ENCODE results near the gene PIK3CD.

- TF ChIP-seq EZH2 (IDR thresholded peaks at IDR 0.05; ENCODE audit: low read depth, unreplicated experiment) (no peak), CTCF (conservative IDR thresholded peaks at IDR 0.05; ENCODE audit: low read depth in 2 of 2) (no peak), POLR2AphosphoS5 (IDR thresholded peaks at IDR 0.05; ENCODE audit: low read depth) (no peak), JUNB (IDR thresholded peaks at IDR 0.05; ENCODE audit: unreplicated experiment) (no peak), ZNF114 (CRISPR knock-in tag; IDR thresholded peaks at IDR 0.05) (no peak), STAT1 (IDR thresholded peaks at IDR 0.05; ENCODE audit: unreplicated experiment) (no peak), REST (IDR thresholded peaks at IDR 0.05; ENCODE audit: unreplicated experiment) (no peak), CREB1 (CRISPR knock-in tag; IDR thresholded peaks at IDR 0.05; ENCODE audit: low read depth) (no peak), EZH2phosphoT487 (IDR thresholded peaks at IDR 0.05; ENCODE audit: unreplicated experiment) (no peak)
- TF ChIP-seq, protein P1, sequence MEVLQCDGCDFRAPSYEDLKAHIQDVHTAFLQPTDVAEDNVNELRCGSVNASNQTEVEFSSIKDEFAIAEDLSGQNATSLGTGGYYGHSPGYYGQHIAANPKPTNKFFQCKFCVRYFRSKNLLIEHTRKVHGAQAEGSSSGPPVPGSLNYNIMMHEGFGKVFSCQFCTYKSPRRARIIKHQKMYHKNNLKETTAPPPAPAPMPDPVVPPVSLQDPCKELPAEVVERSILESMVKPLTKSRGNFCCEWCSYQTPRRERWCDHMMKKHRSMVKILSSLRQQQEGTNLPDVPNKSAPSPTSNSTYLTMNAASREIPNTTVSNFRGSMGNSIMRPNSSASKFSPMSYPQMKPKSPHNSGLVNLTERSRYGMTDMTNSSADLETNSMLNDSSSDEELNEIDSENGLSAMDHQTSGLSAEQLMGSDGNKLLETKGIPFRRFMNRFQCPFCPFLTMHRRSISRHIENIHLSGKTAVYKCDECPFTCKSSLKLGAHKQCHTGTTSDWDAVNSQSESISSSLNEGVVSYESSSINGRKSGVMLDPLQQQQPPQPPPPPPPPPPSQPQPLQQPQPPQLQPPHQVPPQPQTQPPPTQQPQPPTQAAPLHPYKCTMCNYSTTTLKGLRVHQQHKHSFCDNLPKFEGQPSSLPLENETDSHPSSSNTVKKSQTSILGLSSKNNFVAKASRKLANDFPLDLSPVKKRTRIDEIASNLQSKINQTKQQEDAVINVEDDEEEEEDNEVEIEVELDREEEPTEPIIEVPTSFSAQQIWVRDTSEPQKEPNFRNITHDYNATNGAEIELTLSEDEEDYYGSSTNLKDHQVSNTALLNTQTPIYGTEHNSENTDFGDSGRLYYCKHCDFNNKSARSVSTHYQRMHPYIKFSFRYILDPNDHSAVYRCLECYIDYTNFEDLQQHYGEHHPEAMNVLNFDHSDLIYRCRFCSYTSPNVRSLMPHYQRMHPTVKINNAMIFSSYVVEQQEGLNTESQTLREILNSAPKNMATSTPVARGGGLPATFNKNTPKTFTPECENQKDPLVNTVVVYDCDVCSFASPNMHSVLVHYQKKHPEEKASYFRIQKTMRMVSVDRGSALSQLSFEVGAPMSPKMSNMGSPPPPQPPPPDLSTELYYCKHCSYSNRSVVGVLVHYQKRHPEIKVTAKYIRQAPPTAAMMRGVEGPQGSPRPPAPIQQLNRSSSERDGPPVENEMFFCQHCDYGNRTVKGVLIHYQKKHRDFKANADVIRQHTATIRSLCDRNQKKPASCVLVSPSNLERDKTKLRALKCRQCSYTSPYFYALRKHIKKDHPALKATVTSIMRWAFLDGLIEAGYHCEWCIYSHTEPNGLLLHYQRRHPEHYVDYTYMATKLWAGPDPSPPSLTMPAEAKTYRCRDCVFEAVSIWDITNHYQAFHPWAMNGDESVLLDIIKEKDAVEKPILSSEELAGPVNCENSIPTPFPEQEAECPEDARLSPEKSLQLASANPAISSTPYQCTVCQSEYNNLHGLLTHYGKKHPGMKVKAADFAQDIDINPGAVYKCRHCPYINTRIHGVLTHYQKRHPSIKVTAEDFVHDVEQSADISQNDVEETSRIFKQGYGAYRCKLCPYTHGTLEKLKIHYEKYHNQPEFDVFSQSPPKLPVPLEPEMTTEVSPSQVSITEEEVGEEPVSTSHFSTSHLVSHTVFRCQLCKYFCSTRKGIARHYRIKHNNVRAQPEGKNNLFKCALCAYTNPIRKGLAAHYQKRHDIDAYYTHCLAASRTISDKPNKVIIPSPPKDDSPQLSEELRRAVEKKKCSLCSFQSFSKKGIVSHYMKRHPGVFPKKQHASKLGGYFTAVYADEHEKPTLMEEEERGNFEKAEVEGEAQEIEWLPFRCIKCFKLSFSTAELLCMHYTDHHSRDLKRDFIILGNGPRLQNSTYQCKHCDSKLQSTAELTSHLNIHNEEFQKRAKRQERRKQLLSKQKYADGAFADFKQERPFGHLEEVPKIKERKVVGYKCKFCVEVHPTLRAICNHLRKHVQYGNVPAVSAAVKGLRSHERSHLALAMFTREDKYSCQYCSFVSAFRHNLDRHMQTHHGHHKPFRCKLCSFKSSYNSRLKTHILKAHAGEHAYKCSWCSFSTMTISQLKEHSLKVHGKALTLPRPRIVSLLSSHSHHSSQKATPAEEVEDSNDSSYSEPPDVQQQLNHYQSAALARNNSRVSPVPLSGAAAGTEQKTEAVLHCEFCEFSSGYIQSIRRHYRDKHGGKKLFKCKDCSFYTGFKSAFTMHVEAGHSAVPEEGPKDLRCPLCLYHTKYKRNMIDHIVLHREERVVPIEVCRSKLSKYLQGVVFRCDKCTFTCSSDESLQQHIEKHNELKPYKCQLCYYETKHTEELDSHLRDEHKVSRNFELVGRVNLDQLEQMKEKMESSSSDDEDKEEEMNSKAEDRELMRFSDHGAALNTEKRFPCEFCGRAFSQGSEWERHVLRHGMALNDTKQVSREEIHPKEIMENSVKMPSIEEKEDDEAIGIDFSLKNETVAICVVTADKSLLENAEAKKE (CRISPR knock-in tag; IDR thresholded peaks at IDR 0.05) = no peak
- TF ChIP-seq, protein P2, sequence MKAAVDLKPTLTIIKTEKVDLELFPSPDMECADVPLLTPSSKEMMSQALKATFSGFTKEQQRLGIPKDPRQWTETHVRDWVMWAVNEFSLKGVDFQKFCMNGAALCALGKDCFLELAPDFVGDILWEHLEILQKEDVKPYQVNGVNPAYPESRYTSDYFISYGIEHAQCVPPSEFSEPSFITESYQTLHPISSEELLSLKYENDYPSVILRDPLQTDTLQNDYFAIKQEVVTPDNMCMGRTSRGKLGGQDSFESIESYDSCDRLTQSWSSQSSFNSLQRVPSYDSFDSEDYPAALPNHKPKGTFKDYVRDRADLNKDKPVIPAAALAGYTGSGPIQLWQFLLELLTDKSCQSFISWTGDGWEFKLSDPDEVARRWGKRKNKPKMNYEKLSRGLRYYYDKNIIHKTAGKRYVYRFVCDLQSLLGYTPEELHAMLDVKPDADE (IDR thresholded peaks at IDR 0.05) = no peak
Observed at GRCh38 chr1:9605946-9606455, 45.5 kb upstream of the PIK3CD start.
